H9 (cell line): ENCODE measurements around the gene KRT71. TPM values are rescaled to one million over a fixed set of nuclear protein-coding genes. Genes with fewer than 3 reads are reported as not detected.

Experiments used
- DNase-seq: peaks from one replicate; pipeline ENCODE4 v3.0.0-alpha.2; 2017
- H2AFZ ChIP-seq: one replicate; pipeline ENCODE4 v1.6.1; 2013; ENCODE audit warnings: mild to moderate bottlenecking, low read length, control low read depth, moderate library complexity
- H2AK5ac ChIP-seq: 2 replicates; pipeline ENCODE4 v1.6.1; 2013; ENCODE audit warnings: low read length, control low read depth, mixed read lengths; ENCODE audit not compliant: insufficient read length
- H2BK120ac ChIP-seq: one replicate; pipeline ENCODE4 v1.6.1; 2013; ENCODE audit warnings: low read depth, mild to moderate bottlenecking, low read length, control low read depth, inconsistent platforms; ENCODE audit not compliant: poor library complexity, severe bottlenecking
- H2BK12ac ChIP-seq: 2 replicates; pipeline ENCODE4 v1.6.1; 2013; ENCODE audit warnings: low read length, control low read depth, mixed read lengths, low read depth; ENCODE audit not compliant: insufficient read length
- H2BK15ac ChIP-seq: 2 replicates; pipeline ENCODE4 v1.6.1; 2013; ENCODE audit warnings: low read depth, low read length, control low read depth
- H2BK20ac ChIP-seq: one replicate; pipeline ENCODE4 v1.6.1; 2013; ENCODE audit warnings: low read depth, mild to moderate bottlenecking, low read length, control low read depth, inconsistent platforms; ENCODE audit not compliant: poor library complexity, severe bottlenecking
- H2BK5ac ChIP-seq: 2 replicates; pipeline ENCODE4 v1.6.1; 2013; ENCODE audit warnings: low read length, control low read depth, mixed read lengths; ENCODE audit not compliant: insufficient read length
- H3K14ac ChIP-seq: 2 replicates; pipeline ENCODE4 v1.6.1; 2013; ENCODE audit warnings: low read length, control low read depth; ENCODE audit not compliant: insufficient read depth
- H3K18ac ChIP-seq: 2 replicates; pipeline ENCODE4 v1.6.1; 2013; ENCODE audit warnings: low read depth, mild to moderate bottlenecking, mixed read lengths, low read length, control low read depth; ENCODE audit not compliant: insufficient read length
- H3K23ac ChIP-seq: 2 replicates; pipeline ENCODE4 v1.6.1; 2013; ENCODE audit warnings: low read length, control low read depth, mixed read lengths, low read depth; ENCODE audit not compliant: insufficient read length
- H3K23me2 ChIP-seq: 2 replicates; pipeline ENCODE4 v1.6.1; 2013; ENCODE audit warnings: low read depth, mild to moderate bottlenecking, mixed read lengths, low read length, control low read depth; ENCODE audit not compliant: insufficient read length, poor library complexity, severe bottlenecking
- H3K27ac ChIP-seq: 2 replicates; pipeline ENCODE4 v1.5.1; 2013; ENCODE audit warnings: low read length, control low read depth, mixed read lengths, low read depth; ENCODE audit not compliant: insufficient read length
- H3K27me3 ChIP-seq: 2 replicates; pipeline ENCODE4 v1.6.1; 2013; ENCODE audit warnings: low read length, control low read depth, inconsistent platforms; ENCODE audit not compliant: insufficient read depth
- H3K4ac ChIP-seq: 2 replicates; pipeline ENCODE4 v1.6.1; 2013; ENCODE audit warnings: low read depth, mild to moderate bottlenecking, control low read depth, inconsistent platforms, low read length, moderate library complexity
- H3K4me1 ChIP-seq: 2 replicates; pipeline ENCODE4 v1.6.1; 2013; ENCODE audit warnings: low read length, control low read depth, inconsistent platforms; ENCODE audit not compliant: insufficient read depth
- H3K4me2 ChIP-seq: 2 replicates; pipeline ENCODE4 v1.6.1; 2013; ENCODE audit warnings: low read length, control low read depth, mixed read lengths; ENCODE audit not compliant: insufficient read length, insufficient read depth
- H3K56ac ChIP-seq: 2 replicates; pipeline ENCODE4 v1.6.1; 2013; ENCODE audit warnings: low read depth, mild to moderate bottlenecking, mixed read lengths, low read length, control low read depth; ENCODE audit not compliant: insufficient read length
- H3K79me1 ChIP-seq: 2 replicates; pipeline ENCODE4 v1.6.1; 2013; ENCODE audit warnings: low read depth, mild to moderate bottlenecking, moderate library complexity, low read length, control low read depth, inconsistent platforms; ENCODE audit not compliant: insufficient read depth, poor library complexity, severe bottlenecking
- H3K79me2 ChIP-seq: 2 replicates; pipeline ENCODE4 v1.6.1; 2013; ENCODE audit warnings: low read length, control low read depth, inconsistent platforms; ENCODE audit not compliant: insufficient read depth
- H3K9ac ChIP-seq: 2 replicates; pipeline ENCODE4 v1.6.1; 2013; ENCODE audit warnings: low read length, control low read depth, mixed read lengths; ENCODE audit not compliant: insufficient read length; ENCODE audit errors: extremely low read depth
- H3K9me3 ChIP-seq: one replicate; pipeline ENCODE4 v1.6.1; 2013; ENCODE audit warnings: low read depth, low read length, inconsistent platforms; ENCODE audit not compliant: control insufficient read depth
- H3T11ph ChIP-seq: one replicate; pipeline ENCODE4 v1.6.1; 2013; ENCODE audit warnings: mild to moderate bottlenecking, low read length, control low read depth, inconsistent platforms
- H4K20me1 ChIP-seq: one replicate; pipeline ENCODE4 v1.6.1; 2013; ENCODE audit not compliant: control insufficient read depth, insufficient read length, insufficient read depth
- H4K5ac ChIP-seq: 2 replicates; pipeline ENCODE4 v1.6.1; 2013; ENCODE audit warnings: low read depth, mild to moderate bottlenecking, mixed read lengths, low read length, control low read depth; ENCODE audit not compliant: insufficient read length
- H4K8ac ChIP-seq: replicated peaks from 2 replicates; pipeline ENCODE4 v1.6.1; 2013; ENCODE audit warnings: low read length, control low read depth, mixed read lengths, low read depth; ENCODE audit not compliant: insufficient read length
- H4K91ac ChIP-seq: 2 replicates; pipeline ENCODE4 v1.6.1; 2013; ENCODE audit warnings: low read depth, mild to moderate bottlenecking, moderate library complexity, mixed read lengths, low read length, control low read depth; ENCODE audit not compliant: insufficient read length
- H3K27ac Mint-ChIP-seq, 3 experiments: 2 replicates in 2 of 3; 3 replicates in 1 of 3; pipeline ENCODE4 v1.8.0; 2020 to 2021; ENCODE audit warnings: mixed read lengths in 3 of 3, mild to moderate bottlenecking in 1 of 3, moderate library complexity in 1 of 3
- H3K27me3 Mint-ChIP-seq: 2 replicates; pipeline ENCODE4 v1.8.0; 2021; ENCODE audit warnings: low read depth, mild to moderate bottlenecking, moderate library complexity, mixed read lengths
- H3K36me3 Mint-ChIP-seq, 3 experiments: 2 replicates in 2 of 3; 3 replicates in 1 of 3; pipeline ENCODE4 v1.8.0; 2020 to 2021; ENCODE audit warnings: low read depth in 3 of 3, mixed read lengths in 3 of 3; ENCODE audit not compliant: insufficient read depth in 1 of 3
- H3K4me1 Mint-ChIP-seq, 2 experiments: 2 replicates each; pipeline ENCODE4 v1.8.0; 2020; ENCODE audit warnings: mixed read lengths in 2 of 2
- H3K4me3 Mint-ChIP-seq, 2 experiments: 2 replicates in 1 of 2; 3 replicates in 1 of 2; pipeline ENCODE4 v1.8.0; 2020 to 2021; ENCODE audit warnings: mild to moderate bottlenecking in 2 of 2, mixed read lengths in 2 of 2, moderate library complexity in 1 of 2
- H3K9me3 Mint-ChIP-seq, 2 experiments: 2 replicates in 1 of 2; 3 replicates in 1 of 2; pipeline ENCODE4 v1.8.0; 2020; ENCODE audit warnings: mild to moderate bottlenecking in 2 of 2, mixed read lengths in 2 of 2, moderate library complexity in 1 of 2
- CTCF ChIP-seq: fragments of 200-600 bp; sonication (generic); conservative IDR thresholded peaks from 3 replicates; pipeline ENCODE4 v1.8.0; 2021; ENCODE audit warnings: antibody characterized with exemption, mild to moderate bottlenecking
- WGBS: extraction: QIAGEN DNeasy Blood & Tissue Kit; methylation state at CpG from one replicate; pipeline ENCODE4 v1.1.7; 2013; ENCODE audit warnings: missing lambda C conversion rate, low lambda C conversion rate, mixed read lengths; ENCODE audit not compliant: insufficient read length; ENCODE audit errors: extremely low coverage; 5-methylcytosine and 5-hydroxymethylcytosine counted together
- total RNA-seq: library from RNA; stranded (reverse); gene quantifications from 2 replicates; pipeline ENCODE4 v1.2.1, GENCODE V29; 2021

The KRT71 gene
- total RNA-seq, 1 experiment from 2014 or later, result not detected

GRCh38 chr12:52515927-52516831, 36.8 kb downstream of the KRT71 start:
- no peak overlapping the region for H4K8ac ChIP-seq
- no peak overlapping the region for H2BK15ac ChIP-seq
- Mint-ChIP-seq H3K27me3 (peaks cover 6% of the 10 kb centered on the region), H3K4me1 (peaks cover 3 to 7% of the 10 kb centered on the region in 2 experiments; a peak in 3 of 4 replicates), H3K36me3 (peaks cover 0 to 5% (median 0%) of the 10 kb centered on the region in 3 experiments; a peak in 2 of 7 replicates), H3K27ac (no peak overlapping the region), H3K9me3 (peaks cover 4 to 7% of the 10 kb centered on the region in 2 experiments), H3K4me3 (no peak overlapping the region)
- H2AFZ ChIP-seq, result no peak overlapping the region
- no peak overlapping the region for H3K4ac ChIP-seq
- no peaks in the 10 kb centered on the region for H3K79me2 ChIP-seq
- H3K27me3 ChIP-seq, result no peaks in the 10 kb centered on the region
- H3K56ac ChIP-seq, result no peak overlapping the region
- H3T11ph ChIP-seq, result no peak overlapping the region
- no CpG with 5 or more reads among the region's 15 CpGs for WGBS
- peak; percentile 25 for DNase-seq
- H3K14ac ChIP-seq, result no peak overlapping the region
- no peak for TF ChIP-seq CTCF
- H2BK120ac ChIP-seq, result no peak overlapping the region
- H4K5ac ChIP-seq, result no peak overlapping the region
- no peak overlapping the region for H3K9ac ChIP-seq
- no peaks in the 10 kb centered on the region for H3K23me2 ChIP-seq
- no peak overlapping the region for H2BK20ac ChIP-seq
- no peak overlapping the region for H3K18ac ChIP-seq
- H4K20me1 ChIP-seq, result no peaks in the 10 kb centered on the region
- no peak overlapping the region for H2BK12ac ChIP-seq
- H3K79me1 ChIP-seq, result no peaks in the 10 kb centered on the region
- no peaks in the 10 kb centered on the region for H3K9me3 ChIP-seq
- H4K91ac ChIP-seq, result no peak overlapping the region
- H3K23ac ChIP-seq, result no peak overlapping the region
- no peak overlapping the region for H3K27ac ChIP-seq
- H2BK5ac ChIP-seq, result no peak overlapping the region
- no peak overlapping the region for H2AK5ac ChIP-seq
- H3K4me2 ChIP-seq, result no peak overlapping the region
- H3K4me1 ChIP-seq, result no peaks in the 10 kb centered on the region
